Left cardiac atrium (tissue), 4 donors: Measurements from ENCODE around the gene SNX32. TPM values are rescaled to one million over a fixed set of nuclear protein-coding genes. Genes with fewer than 3 reads are reported as not detected.

Experiments
- ATAC-seq, 2 donors: fragments of 200-7000 bp; cut with Tn5 transposase; one replicate each; pipeline ENCODE4 v1.9.1; 2020; ENCODE audit warnings: mild to moderate bottlenecking in 2 of 2, moderate library complexity in 2 of 2
- DNase-seq: peaks from one replicate; pipeline ENCODE4 v3.0.0-alpha.2; 2020
- intact Hi-C, 2 donors: fragments of 100-400 bp; cut with DNase I; formaldehyde crosslinking; loops; one replicate each; pipeline versions ENCODE4 v1.14.1 to v1.15.1; 2022 to 2023
- long read RNA-seq: library from polyadenylated mRNA; unstranded; transcript quantifications from one replicate; pipeline ENCODE4 v2.0.0, GENCODE V29; 2021
- total RNA-seq, 2 donors: library from RNA; stranded (reverse); fragmentation: NEBNext Ultra II Directional; extraction: Animal tissue kit (Norgen Biotek cat#: 25700); gene quantifications; one replicate each; pipeline ENCODE4 v1.2.1, GENCODE V29; 2021
- donor health status: DM: no; HTN: yes; CAD: no.
- donor health status: DM: no; HTN: yes; CAD: no; lungs with severe emphysema.
- donor health status: DM: yes; HTN: yes; CAD: no.
- donor health status: Dilated cardiomyopathy.

Gene SNX32
- not detected for total RNA-seq
- long read RNA-seq, partial matches to known transcripts = 0 of 1 reads
- long read RNA-seq, other reads (novel, unspliced or antisense) = 1 of 1 reads

DNA sequence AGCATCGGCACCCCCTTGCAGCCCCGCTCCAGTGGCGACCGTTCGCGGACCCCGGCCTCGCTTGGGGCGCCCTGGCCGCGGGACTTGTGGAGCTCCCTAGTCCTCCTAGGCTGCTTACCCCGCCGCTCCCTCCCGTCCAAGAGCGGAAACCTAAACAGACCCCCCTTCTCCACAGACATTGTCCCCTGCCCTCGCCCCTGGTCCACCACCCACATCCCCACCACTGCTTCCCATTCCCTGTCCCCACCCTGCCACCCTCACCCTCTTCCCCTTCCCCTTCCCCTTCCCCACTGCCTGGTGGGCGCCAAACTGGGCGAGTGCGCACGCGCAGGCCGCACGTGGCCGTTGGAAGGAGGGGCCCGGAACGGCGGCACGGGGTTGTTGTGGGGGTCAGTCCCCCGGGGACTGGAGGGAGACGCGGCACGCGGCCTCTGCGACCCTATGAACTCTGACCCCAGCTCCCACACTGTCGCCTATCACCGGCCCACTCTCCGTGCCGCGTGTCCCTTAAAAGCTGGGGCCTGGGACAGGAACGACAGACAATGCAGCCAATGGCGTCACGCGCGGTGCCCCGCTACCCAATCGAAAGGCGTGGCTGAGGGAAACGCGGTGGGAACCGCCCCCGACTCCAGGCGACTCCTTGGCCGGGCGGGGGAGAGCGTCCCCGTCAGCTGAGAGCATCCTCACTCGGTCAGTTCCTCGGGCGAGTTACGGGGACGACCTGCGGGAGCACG, at the start of gene SNX32:
SNX32 (plus strand) TSS at position 667 of the 734 bp plus-strand sequence. CDS start 103 bp downstream, outside the sequence.
- intact Hi-C loops = no loop called here
- DNase-seq = peak; percentile 97
- peak; percentile 100 for ATAC-seq

DNA sequence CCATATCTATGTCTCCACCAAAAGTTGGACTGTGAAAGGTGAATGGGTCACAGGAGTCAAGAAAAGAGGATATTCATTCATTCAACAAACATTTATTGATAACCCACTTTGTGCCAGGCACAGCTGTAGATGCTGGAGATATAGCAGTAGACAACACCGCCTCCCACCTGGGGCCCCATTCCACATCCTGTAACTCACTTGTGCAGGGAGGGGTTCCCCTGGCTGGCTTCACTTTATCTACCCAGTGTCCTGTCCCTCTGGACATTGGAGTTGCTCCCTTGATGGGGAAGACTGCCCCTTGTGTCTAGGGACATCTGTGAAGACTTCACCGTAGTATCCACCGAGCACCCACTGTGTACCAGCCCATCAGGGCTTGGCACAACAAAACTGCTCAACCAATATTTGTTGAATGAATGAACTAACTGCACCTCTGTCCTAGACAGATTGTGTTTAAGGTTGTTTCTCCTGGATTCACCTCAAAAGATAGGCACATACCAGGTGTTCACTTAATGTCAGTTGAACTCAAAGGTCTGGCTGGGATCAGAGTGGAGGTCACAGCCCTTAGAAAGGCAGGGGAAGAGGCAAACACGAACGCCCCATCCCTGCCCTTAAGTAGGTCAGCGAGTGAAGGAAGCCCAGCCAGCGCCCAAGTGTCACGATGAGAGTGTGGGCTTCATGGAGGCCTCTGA, 48.3 kb upstream of the SNX32 start:
- ATAC-seq = no peak
- DNase-seq = no peak
- intact Hi-C loops = no loop called here

DNA sequence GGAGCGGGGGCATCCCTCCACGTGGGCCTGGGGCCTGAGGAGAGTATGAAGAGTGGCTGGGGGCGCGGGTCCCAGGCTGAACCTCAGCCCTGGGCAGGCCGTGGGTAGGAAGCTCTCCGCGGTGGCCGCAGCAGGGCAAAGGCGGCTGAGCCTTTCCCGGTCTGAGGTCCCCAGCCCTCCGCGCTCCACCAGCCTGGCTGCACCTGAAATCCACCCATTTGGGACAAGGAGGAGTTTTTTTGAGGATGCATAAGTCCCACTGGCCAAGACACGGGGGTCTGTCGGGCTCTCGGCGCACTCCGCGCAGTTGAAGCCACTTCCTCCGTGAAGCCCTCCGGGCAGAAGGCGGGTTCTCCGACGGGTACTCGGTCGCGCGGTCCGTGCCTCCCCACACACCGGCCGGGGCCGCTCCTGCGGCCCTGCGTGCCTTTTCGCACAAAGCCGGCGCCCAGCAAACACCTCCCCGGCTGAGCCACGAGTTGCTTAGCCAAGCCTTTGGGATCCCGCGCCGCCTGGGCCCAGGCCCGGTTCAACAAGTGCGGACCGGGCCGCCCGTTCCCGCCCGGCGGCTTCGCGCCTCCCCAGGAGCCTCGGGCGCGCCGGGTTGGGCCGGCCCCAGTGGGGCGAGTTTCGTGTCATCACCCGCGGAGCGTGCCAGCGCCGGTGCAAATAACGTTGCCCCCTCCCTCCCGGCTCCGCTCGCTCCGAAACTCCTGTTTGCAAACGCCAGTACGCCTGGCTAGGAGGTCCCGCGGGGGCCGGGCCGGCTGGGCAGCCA, 47.6 kb upstream of the SNX32 start:
- ATAC-seq = peak in 1 of 2 donors; percentile 6
- DNase-seq = no peak
- intact Hi-C loops = no loop called here

DNA sequence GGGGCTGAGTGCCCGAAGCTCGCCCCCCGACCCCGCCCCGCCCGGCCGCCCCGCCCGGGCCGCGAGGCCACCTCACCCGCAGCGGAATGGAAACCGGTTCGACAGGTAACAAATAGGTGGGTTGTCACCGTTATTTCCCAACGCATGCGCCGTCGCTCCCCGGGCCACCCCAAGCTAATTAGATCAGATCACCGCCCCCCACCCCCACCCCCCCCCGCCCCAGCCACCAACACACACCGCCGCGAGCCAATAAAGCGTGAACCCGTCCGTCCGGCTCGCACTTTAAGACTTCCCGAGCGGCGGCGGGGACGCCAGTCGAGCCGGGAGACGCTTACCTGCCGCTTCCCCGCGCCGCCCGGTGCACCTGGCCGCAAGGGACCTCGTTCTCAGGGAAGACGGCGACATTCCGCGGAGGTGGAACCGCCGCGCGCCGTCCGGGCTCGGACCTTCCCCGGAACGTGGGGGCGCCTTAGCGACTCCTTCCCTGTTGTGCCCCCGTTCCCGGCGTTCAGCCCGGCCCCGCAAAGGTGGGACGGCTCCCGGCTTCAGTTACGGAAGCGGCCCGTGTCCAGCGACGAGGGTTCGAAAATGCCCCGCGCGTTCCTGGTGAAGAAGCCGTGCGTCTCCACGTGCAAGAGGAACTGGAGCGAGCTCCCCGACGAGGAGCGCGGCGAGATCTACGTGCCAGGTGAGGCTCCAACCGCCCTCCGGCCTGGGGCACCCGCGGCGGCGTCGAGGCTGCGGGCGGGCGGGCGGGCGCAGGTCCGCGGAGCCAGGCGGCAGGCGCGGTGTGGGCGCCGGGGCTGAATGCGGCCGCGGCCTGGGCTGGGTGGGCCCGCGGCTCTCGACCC, 46.8 kb upstream of the SNX32 start, which contains the start of gene OVOL1:
OVOL1 (plus strand) TSS at position 278 of the 851 bp plus-strand sequence; CDS start at position 589, 311 bp downstream.
- intact Hi-C loops = no loop called here
- DNase-seq (no peak), ATAC-seq (no peak)

DNA sequence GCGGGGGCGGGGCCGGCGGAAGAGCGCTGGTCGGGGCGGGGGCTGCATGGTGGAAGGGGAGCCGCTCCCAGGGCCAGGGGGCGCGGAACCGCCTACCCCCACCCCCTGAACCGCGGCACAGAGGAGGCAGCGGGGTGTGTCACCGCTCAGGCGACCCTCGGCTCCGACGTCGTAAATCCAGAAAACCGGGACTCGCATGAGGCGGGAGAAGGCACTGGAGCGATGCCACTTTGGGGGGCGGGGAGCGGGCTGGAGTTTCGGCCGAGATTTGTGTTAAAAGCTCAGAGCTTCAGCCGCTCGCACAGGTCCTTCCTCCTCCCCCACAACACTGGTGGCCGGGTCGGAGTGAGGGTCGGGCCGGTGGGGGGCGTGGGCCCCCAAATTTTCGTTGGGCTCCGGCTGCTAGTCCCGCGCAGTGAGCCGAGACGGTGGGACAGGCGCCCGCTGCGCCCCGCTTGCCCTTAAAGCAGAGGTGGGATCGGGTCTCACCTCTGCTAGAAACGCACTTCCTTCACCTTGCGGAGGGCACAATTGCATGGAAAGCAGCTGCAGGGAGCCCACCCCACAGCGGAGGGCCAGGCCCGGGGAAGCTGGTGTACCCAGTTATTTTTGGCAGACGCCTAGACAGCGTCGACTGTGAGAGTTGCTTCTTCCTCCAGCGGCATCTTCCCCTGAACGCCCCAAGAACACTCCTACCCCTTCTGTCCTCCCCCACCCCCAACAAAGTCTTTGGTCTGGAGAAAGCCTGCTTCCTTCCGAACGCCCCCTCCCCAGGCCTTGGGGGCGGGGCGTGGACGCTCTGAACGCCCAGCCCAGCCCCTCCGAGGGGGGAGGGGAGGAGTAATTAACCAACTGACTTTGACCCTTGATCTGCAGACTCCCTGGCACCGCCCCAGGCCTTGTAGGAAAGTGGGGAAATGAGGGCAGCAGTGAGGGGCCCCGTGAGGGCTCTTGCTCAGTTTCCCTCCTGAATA, 45.8 kb upstream of the SNX32 start:
- DNase-seq (no peak), ATAC-seq (no peak)
- intact Hi-C loops = no loop called here

DNA sequence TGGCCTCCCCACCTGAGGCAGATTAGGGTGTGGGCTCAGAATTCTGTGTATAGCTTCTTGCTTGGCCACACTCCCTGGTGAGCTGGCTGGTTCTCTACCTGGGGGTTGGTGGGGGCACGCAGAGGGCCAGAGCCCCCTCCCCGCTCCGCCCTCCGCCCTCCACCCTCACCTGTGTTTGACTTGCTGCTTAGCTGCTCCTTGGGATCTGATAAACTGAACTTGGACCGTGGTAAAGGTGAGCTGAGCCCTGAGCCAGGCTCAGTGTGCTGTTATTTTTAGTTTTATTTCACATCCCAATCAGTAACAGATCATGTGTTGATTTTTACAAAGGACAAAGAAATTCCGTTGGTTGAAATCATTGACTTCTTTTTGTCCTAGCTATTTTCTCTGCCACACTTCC, 44.9 kb upstream of the SNX32 start:
- intact Hi-C loops = no loop called here
- ATAC-seq (no peak), DNase-seq (no peak)

DNA sequence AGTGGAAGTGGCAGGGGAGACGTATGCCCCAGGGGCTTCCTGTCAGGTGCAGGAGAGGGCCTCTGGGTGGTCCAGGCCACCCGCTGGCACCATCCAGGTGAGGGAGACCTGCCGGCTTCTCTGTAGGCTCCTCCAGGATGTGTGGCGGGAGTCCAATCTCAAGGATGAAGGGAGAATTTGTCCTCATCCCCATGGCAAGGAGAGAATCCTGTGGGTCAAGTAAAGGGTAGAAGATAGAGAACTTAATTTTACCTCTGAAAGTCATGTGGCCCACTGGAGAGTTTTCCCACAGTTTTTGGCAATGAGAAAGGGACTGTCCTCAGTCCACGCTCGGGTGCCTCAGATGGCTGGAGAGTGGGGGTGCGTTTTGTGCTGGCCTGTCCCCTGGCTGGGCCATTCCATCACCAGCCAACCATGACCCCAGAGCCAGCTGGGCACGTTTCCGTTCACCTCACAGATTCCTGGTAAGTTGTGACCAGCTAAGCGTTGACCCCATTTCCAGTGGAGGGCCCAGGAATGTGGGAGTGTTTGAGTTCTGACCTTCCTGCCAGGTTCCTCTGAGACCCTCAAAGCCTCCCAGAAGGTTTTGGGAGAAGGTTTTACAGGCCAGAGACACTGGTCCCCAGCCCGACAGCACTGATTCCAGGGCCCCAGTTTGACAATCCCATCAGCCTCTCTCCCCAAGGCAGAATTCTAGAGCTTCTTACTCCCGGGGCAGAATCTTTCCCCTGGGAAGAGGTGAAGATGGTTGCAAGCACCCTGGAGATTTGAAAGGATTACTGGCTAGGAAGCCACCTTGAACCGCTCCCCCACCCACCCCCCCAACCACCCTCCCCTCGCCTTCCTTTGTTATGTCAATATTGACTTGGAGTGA, 44.3 kb upstream of the SNX32 start:
- ATAC-seq (no peak), DNase-seq (no peak)
- intact Hi-C loops = no loop called here

DNA sequence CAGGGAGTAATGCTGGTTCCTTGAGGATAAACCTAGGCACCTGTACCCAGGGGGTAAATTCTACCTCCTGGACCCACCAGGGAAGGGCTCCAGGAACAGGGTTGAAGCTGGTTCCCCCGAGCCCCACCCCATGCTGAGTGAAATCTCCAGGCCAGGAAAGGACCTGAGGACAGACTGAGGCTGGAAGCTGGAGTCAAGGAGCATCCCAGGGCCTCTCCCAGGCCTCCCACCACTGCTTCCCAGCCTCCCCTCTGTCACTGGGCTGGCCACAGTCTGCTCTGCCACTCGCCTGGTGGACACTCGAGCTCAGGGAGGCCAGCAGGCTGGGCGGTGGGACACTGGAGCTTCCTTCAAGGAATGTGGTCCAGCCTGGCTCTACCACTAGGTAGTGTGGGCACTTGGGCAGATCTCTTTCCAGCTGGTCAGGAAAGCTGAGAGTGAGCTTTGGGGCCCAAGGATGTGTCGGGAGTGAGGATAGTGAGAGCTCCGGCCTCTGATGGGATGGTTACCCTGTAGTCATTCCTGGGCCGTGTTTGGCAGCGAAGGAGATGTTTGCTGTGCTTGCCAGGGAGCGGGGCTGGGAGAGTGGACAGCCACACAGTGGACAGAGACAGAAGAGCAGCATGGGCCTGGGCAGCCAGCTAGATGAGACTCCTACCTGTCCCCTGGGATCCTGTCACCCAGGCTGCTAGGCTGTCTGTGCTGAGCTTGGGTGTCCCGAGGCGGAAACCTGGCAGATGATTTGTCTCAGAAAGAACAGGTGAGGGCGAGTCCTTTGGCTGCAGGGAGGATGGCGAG, 43.5 kb upstream of the SNX32 start:
- ATAC-seq (no peak), DNase-seq (no peak)
- intact Hi-C loops = no loop called here

DNA sequence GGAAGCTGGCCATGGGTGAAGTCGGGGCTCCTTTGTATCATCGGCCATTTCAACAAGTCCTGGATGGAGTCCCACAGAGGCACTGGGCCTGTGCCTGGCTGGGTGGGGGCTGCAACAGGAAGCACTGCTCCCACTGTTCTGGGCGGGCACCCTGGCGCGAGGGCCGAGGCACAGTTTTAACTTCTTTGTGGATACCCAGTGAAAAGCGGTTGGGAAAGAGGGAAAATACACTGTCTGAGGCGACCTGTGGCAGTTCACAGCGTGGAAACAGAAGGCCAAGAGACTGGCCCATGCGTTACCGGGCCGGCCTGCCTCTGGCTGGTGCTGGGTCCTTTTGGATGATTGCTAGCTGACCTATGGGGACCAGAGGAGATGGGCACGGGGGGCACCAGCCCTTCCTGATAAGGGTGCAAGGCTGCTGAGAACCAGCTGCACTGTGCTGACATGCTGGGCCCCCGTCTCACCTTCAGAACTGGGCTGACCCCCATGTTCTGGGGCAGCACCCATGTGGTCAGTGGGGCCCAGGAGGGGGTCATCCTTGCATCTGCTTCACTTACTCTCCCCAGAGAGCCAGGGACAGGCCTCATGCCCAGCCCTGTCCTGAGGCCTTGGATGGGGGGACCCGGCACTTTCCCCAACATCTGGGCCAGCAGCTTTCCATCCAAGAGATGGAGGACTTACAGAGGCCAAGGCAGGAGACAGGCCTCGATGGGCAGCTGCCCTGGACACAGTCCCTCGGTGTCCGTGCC, 42.7 kb upstream of the SNX32 start:
- ATAC-seq = no peak
- intact Hi-C loops = no loop called here
- DNase-seq = no peak

DNA sequence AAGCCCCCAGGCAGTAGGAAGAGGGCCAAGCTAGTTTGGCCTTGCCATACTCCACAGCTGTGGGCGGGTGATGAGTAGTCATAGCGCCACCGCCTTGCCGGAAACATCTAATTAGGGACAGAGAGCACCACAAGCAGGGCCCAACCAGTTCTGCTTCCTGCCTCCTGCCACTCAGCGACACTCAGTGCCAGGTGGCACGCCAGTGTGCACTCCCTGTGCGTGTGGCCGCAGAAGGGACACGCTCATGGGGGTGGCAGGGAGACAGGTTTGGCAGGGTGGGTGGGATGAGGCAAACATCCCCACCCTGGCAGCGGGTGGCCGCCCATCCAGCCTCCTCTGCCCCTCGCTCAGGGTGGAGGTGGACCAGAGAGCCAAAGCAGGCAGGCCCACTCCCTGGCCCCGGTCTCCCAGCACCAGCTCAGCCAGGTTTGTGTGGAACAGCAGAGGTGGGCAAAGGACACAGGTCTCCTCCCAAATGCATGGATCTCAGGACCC, 42.0 kb upstream of the SNX32 start:
- no peak for ATAC-seq

DNA sequence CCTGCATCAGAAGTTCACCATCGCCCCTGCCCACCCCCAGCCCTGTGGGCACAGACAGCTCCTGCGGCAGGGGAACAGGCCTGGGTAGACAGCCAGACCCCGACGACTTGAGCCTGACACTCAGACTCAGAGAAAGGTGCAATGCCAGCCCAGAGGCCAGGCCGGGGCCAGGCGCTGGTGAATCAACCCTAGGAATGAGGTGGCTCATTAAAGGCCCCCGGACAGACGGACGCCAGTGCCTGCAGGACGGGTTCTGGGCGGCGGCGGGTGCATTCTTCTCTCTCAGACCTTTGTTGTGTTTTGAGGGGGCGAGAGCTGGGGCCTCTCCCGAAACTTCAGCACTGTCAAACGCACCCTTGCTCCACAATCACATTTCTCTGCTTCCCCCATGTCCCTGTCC, 41.3 kb upstream of the SNX32 start:
- intact Hi-C loops = no loop called here
- ATAC-seq (no peak), DNase-seq (no peak)

More for the DNA sequence above, 42.0 kb upstream of the SNX32 start:
- intact Hi-C loops = no loop called here
- DNase-seq = no peak

DNA sequence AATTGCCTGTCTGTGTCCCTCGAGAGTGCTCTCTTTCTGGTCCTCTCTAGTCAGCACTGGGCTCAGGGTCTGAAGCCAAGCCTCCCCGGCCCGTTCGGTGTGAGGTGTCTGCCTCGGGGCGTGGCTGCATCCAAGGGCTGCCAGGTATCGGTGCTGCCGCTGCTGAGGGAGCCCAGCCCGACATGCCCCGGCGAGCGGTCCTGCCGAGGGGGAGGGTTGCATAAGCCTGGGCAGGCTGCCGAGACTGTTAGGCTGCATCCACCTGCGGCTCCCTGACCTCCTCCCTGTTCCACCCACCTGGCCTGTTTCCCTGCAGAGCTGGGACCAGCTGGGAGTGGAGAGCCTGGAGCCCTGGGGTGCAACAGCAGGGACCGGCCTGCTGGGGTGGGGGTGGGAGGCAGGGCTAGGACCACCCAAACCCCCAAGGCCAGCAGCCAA, 40.6 kb upstream of the SNX32 start:
- ATAC-seq (peak; percentile 27 to 51), DNase-seq (no peak)
- intact Hi-C loops = no loop called here

DNA sequence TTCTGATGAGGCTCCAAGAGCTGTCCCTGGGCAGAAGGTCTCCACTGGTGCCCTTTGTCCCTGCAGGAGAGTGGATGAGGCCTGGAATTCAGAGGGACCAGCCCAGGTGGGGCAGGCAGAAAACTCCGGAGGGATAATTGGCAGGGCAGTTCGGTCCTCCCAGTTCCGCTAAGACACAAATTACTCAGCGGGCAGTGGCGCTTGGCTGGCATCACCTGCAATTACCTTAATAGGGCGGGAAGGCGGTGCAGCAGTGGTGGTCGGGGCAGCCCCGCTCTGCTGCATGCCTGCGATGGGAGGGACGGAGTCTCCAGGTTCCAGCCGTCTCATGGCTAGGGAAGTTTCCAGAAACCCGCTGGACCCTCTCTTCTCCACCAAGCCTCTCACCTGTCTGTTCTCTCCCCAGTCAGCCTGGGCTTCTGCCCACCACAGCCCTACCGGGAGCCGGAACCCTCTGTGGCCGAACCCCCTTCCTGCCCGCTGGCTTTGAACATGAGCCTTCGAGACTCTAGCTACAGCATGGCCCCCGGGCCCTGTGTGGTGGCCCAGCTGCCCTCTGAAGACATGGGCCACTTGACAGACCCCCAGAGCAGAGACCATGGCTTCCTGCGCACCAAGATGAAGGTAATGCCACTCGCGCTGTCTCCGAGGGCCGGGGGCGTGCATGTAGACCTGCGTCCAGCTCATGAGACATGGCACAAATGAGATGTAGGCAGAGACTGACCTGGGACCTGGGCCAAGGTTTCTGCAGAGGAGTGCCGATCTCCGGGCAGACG, 40.0 kb upstream of the SNX32 start:
- ATAC-seq (no peak), DNase-seq (no peak)
- intact Hi-C loops = no loop called here
